ENCODE results near the gene MCU. TPM values are rescaled to one million over a fixed set of nuclear protein-coding genes. Genes with fewer than 3 reads are reported as not detected.

The MCU gene
- total RNA-seq, 3 donors from 2014 or later: 9.2 to 10.9 (median 9.7) TPM

- no peaks in the 10 kb centered on the region for H3K36me3 Mint-ChIP-seq (ENCODE audit: insufficient read depth)
- H3K27me3 Mint-ChIP-seq (ENCODE audit: low read depth): no peaks in the 10 kb centered on the region
- no peaks in the 10 kb centered on the region for H3K4me1 Mint-ChIP-seq (ENCODE audit: low read depth)
- no peak overlapping the region for H3K4me3 Mint-ChIP-seq
- no peak for ATAC-seq
- no peak for DNase-seq
- H3K9me3 Mint-ChIP-seq: no peaks in the 10 kb centered on the region
Measured at GRCh38 chr10:72826346-72826745, 134.4 kb downstream of the MCU start.

DNA sequence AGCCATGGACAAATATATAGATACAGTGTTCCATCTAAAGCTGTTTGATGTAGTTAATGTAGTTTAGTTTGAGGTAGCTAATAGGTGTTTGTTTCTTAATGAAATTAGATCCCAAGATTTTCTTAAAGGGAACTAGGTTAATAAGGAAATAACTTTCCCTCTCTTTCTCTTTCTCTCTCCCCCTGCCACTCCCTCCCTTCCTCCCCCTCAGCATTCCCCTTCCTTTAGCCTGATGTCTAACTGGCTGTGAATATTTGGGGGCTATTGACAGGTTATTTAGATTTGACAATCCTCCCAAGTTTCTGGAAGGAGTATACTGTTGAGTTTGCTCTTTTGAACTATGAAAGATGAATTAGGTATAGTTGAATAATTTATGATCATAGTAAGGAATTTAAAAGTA is 136.4 kb downstream of the MCU start:
- Mint-ChIP-seq H3K9me3 (no peaks in the 10 kb centered on the region), H3K27me3 (ENCODE audit: low read depth) (no peaks in the 10 kb centered on the region), H3K36me3 (ENCODE audit: insufficient read depth) (no peaks in the 10 kb centered on the region), H3K4me1 (ENCODE audit: low read depth) (no peaks in the 10 kb centered on the region), H3K4me3 (no peak overlapping the region)
- ATAC-seq: no peak
- DNase-seq: no peak

- Mint-ChIP-seq H3K4me1 (ENCODE audit: low read depth) (no peaks in the 10 kb centered on the region), H3K9me3 (no peaks in the 10 kb centered on the region), H3K27me3 (ENCODE audit: low read depth) (no peaks in the 10 kb centered on the region), H3K4me3 (no peak overlapping the region), H3K36me3 (ENCODE audit: insufficient read depth) (peaks cover 3% of the 10 kb centered on the region)
- ATAC-seq (no peak), DNase-seq (no peak)
Measured at GRCh38 chr10:72830625-72831024, 138.7 kb downstream of the MCU start.

DNA sequence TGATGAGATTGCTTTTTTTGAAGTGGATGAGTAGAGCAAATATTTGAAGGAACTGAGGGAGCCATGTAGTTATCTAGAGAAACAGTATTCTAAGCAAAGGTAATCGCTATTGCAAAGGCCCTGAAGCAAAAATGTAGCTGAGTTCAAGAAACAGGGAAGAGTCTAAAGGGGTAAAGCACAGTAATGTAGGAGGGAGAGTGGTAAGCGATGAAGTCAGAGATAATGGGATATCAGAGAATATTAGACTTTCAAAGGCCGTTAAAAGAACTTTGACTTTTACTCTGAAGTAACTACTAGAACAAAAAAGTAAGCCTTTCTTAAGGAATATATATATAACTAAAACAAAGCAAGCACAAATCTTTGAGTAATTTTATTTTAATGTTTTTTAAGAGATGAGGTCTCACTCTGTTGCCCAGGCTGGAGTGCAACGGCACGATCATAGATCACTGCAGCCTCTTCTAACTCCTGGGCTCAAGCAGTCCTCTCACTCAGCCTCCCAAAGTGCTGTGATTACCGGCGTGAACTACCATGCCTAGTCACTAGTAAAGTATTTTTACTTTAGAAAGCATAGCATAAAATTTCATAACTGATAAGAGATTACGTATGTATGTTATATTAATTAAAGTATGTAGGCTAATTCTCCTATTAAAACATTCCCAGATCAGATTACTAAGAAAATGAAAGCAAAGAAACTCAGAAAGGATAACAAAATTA is 139.9 kb downstream of the MCU start:
- no peak for DNase-seq
- H3K27me3 Mint-ChIP-seq (ENCODE audit: low read depth): no peaks in the 10 kb centered on the region
- no peak overlapping the region for H3K4me3 Mint-ChIP-seq
- H3K4me1 Mint-ChIP-seq (ENCODE audit: low read depth): no peaks in the 10 kb centered on the region
- peaks cover 3% of the 10 kb centered on the region for H3K36me3 Mint-ChIP-seq (ENCODE audit: insufficient read depth)
- no peaks in the 10 kb centered on the region for H3K9me3 Mint-ChIP-seq
- no peak for ATAC-seq

- ATAC-seq: no peak
- Mint-ChIP-seq H3K4me3 (no peak overlapping the region), H3K9me3 (no peaks in the 10 kb centered on the region), H3K27me3 (ENCODE audit: low read depth) (no peaks in the 10 kb centered on the region), H3K4me1 (ENCODE audit: low read depth) (no peaks in the 10 kb centered on the region), H3K36me3 (ENCODE audit: insufficient read depth) (peaks cover 3% of the 10 kb centered on the region)
- DNase-seq: no peak
Measured at GRCh38 chr10:72832701-72833100, 140.8 kb downstream of the MCU start.

- peak; percentile 17 for DNase-seq
- Mint-ChIP-seq H3K4me1 (ENCODE audit: low read depth) (no peaks in the 10 kb centered on the region), H3K4me3 (no peak overlapping the region), H3K36me3 (ENCODE audit: insufficient read depth) (peaks cover 5% of the 10 kb centered on the region), H3K27me3 (ENCODE audit: low read depth) (no peaks in the 10 kb centered on the region), H3K9me3 (no peaks in the 10 kb centered on the region)
- peak in 1 of 2 donors; percentile 34 for ATAC-seq
Measured at GRCh38 chr10:72834183-72834825, 142.4 kb downstream of the MCU start.

DNA sequence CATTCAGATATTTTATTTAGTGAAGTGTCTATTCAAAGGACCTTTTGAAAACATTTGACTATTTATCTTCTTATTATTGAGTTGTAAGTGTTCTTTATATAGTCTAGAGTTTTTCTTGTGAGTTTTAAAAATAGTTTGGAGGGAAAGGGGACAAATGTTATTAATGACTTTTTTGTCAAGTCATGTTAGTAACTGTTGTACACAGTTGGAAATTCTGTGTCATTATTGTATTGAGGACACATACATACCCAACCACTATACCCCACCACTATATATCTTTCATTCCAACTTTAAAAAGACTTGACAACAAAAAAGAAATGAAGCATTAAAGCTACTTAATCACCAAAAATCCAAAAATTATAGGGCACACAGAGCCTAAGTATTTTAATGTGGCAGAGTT is 148.4 kb downstream of the MCU start:
- H3K4me1 Mint-ChIP-seq (ENCODE audit: low read depth): no peaks in the 10 kb centered on the region
- no peak for DNase-seq
- no peak for ATAC-seq
- no peak overlapping the region for H3K4me3 Mint-ChIP-seq
- H3K36me3 Mint-ChIP-seq (ENCODE audit: insufficient read depth): peaks cover 2% of the 10 kb centered on the region
- H3K9me3 Mint-ChIP-seq: no peaks in the 10 kb centered on the region
- no peaks in the 10 kb centered on the region for H3K27me3 Mint-ChIP-seq (ENCODE audit: low read depth)

- ATAC-seq (no peak), DNase-seq (no peak)
- peaks cover 2% of the 10 kb centered on the region for H3K36me3 Mint-ChIP-seq (ENCODE audit: insufficient read depth)
- H3K27me3 Mint-ChIP-seq (ENCODE audit: low read depth): no peaks in the 10 kb centered on the region
- no peaks in the 10 kb centered on the region for H3K9me3 Mint-ChIP-seq
- H3K4me3 Mint-ChIP-seq: no peak overlapping the region
- no peaks in the 10 kb centered on the region for H3K4me1 Mint-ChIP-seq (ENCODE audit: low read depth)
Measured at GRCh38 chr10:72841487-72841886, 149.5 kb downstream of the MCU start.

- no peak for ATAC-seq
- no peaks in the 10 kb centered on the region for H3K27me3 Mint-ChIP-seq (ENCODE audit: low read depth)
- no peaks in the 10 kb centered on the region for H3K4me1 Mint-ChIP-seq (ENCODE audit: low read depth)
- H3K36me3 Mint-ChIP-seq (ENCODE audit: insufficient read depth): peaks cover 2% of the 10 kb centered on the region
- H3K4me3 Mint-ChIP-seq: no peak overlapping the region
- DNase-seq: no peak
- no peaks in the 10 kb centered on the region for H3K9me3 Mint-ChIP-seq
Measured at GRCh38 chr10:72842164-72842563, 150.2 kb downstream of the MCU start.

DNA sequence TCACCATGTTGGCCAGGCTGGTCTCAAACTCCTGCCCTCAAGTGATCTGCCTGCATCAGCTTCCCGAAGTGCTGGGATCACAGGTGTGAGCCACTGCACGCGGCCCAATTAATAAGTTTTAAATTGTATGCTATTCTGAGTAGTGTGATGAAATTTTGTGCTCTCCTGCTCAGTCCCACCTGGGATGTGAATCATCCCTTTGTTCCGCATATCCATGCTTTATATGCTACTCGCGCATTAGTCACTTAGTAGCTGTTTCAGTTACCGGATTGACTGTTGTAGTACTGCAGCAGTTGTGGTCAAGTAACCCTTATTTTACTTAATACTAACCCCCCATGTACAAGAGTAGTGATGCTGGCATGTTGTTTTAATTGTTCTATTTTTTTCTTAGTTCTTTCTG is 154.3 kb downstream of the MCU start:
- H3K36me3 Mint-ChIP-seq (ENCODE audit: insufficient read depth): peaks cover 12% of the 10 kb centered on the region
- peak; percentile 28 to 53 for ATAC-seq
- H3K27me3 Mint-ChIP-seq (ENCODE audit: low read depth): no peaks in the 10 kb centered on the region
- H3K9me3 Mint-ChIP-seq: no peaks in the 10 kb centered on the region
- H3K4me3 Mint-ChIP-seq: no peak overlapping the region
- no peak for DNase-seq
- H3K4me1 Mint-ChIP-seq (ENCODE audit: low read depth): no peaks in the 10 kb centered on the region

DNA sequence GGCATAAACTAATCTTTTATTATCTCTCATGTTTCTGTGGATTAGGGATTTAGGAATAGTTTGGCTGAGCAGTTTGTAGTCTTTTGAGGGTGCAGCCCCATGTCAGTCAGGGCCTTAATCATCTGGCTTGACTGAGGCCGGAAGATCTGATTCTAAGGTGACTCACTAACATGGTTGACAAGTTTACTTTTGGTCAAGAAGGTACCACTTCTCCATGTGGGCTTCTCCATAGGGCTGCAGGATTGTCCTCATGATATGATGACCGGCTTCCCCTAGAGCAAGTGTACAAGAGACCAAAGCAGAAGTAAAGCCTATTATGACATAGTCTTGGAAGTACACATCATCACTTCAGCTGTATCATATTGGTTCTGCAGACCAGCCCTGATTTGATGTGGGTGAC is 155.7 kb downstream of the MCU start:
- DNase-seq (no peak), ATAC-seq (no peak)
- no peak overlapping the region for H3K4me3 Mint-ChIP-seq
- no peaks in the 10 kb centered on the region for H3K9me3 Mint-ChIP-seq
- H3K27me3 Mint-ChIP-seq (ENCODE audit: low read depth): no peaks in the 10 kb centered on the region
- peaks cover 12% of the 10 kb centered on the region for H3K36me3 Mint-ChIP-seq (ENCODE audit: insufficient read depth)
- H3K4me1 Mint-ChIP-seq (ENCODE audit: low read depth): no peaks in the 10 kb centered on the region

GRCh38 chr10:72850861-72851260 is 158.9 kb downstream of the MCU start:
- peaks cover 12% of the 10 kb centered on the region for H3K36me3 Mint-ChIP-seq (ENCODE audit: insufficient read depth)
- H3K4me1 Mint-ChIP-seq (ENCODE audit: low read depth): no peaks in the 10 kb centered on the region
- no peaks in the 10 kb centered on the region for H3K27me3 Mint-ChIP-seq (ENCODE audit: low read depth)
- H3K9me3 Mint-ChIP-seq: no peaks in the 10 kb centered on the region
- ATAC-seq: no peak
- H3K4me3 Mint-ChIP-seq: no peak overlapping the region
- no peak for DNase-seq

DNA sequence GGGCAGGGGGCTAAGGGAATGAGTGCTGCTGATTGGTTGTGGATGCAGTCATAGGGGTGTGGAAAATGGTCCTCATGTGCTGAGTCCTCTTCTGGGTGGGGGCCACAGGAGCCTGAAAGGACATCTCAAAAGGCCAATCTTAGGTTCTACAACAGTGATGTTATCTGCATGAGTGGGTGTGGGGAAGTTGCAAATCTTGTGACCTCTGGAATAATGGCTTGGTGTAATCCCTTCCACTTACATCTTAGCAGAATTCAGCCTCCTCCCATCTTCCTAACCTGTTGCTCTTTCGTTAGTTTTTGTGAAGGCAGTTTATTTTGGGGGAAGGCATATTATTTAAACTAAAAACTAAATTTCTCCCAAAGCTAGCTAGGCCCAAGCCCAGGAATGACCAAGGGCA is 159.6 kb downstream of the MCU start:
- Mint-ChIP-seq H3K4me3 (no peak overlapping the region), H3K36me3 (ENCODE audit: insufficient read depth) (peaks cover 12% of the 10 kb centered on the region), H3K4me1 (ENCODE audit: low read depth) (no peaks in the 10 kb centered on the region), H3K27me3 (ENCODE audit: low read depth) (no peaks in the 10 kb centered on the region), H3K9me3 (no peaks in the 10 kb centered on the region)
- DNase-seq (no peak), ATAC-seq (no peak)

DNA sequence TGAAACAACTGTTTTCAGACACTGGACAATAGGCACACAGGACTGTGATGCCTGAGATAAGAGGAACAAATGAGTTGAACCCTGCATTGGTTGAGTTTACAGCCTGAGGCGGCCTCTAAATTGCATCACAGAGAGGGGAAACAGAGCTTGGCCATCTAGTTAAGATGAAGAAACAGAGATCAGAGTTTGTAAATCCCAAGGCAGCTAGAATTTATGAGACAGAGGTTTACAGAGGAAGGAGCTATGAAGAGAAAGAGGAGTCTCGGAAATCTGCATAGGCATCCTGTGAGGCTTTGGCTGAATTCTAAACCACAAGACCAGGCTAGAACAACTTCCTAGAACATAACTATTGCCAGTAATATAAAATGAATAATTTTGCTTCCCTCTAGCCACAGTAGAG is 160.6 kb downstream of the MCU start:
- Mint-ChIP-seq H3K36me3 (ENCODE audit: insufficient read depth) (peaks cover 12% of the 10 kb centered on the region), H3K9me3 (no peaks in the 10 kb centered on the region), H3K4me3 (no peak overlapping the region), H3K4me1 (ENCODE audit: low read depth) (no peaks in the 10 kb centered on the region), H3K27me3 (ENCODE audit: low read depth) (no peaks in the 10 kb centered on the region)
- DNase-seq (no peak), ATAC-seq (no peak)

GRCh38 chr10:72855129-72855528 is 163.2 kb downstream of the MCU start:
- H3K4me1 Mint-ChIP-seq (ENCODE audit: low read depth): no peaks in the 10 kb centered on the region
- H3K27me3 Mint-ChIP-seq (ENCODE audit: low read depth): no peaks in the 10 kb centered on the region
- no peak for DNase-seq
- H3K4me3 Mint-ChIP-seq: no peak overlapping the region
- H3K36me3 Mint-ChIP-seq (ENCODE audit: insufficient read depth): peaks cover 3% of the 10 kb centered on the region
- no peaks in the 10 kb centered on the region for H3K9me3 Mint-ChIP-seq
- ATAC-seq: no peak

All from activated T-cell treated with anti-CD3 and anti-CD28 coated beads, Interleukin-2, amount 50 U/mL, for 4 hours (primary cell).